GM12875 (cell line): ENCODE data around the gene PRKG2.

Experiments
- H3K4me3 ChIP-seq: one replicate; pipeline ENCODE4 v1.5.1; 2011; ENCODE audit warnings: low read depth, low read length, control low read depth
- CTCF ChIP-seq: IDR thresholded peaks from 2 replicates; pipeline ENCODE4 v1.5.1; 2011; ENCODE audit warnings: low read depth, mild to moderate bottlenecking, control low read depth, inconsistent platforms, low read length, moderate library complexity, borderline replicate concordance; ENCODE audit not compliant: insufficient read depth

PRKG2 gene

GRCh38 chr4:81214881-81215868, at the start of gene PRKG2:
TSS of gene PRKG2 (minus strand) at chr4:81215222. CDS start at chr4:81205047, 10,175 bp downstream.
- TF ChIP-seq CTCF, result no peak
- no peak within 1 kb of the TSS for H3K4me3 ChIP-seq

- no peak overlapping the region for H3K4me3 ChIP-seq
- TF ChIP-seq CTCF, result peak; percentile 26; the same call in 1 of the 2 replicates
Measured at GRCh38 chr4:81260443-81261101, 45.5 kb upstream of the PRKG2 start.

- TF ChIP-seq CTCF, result no peak
- H3K4me3 ChIP-seq, result no peak overlapping the region
Measured at GRCh38 chr4:81258841-81259550, 44.0 kb upstream of the PRKG2 start.

- H3K4me3 ChIP-seq, result no peak overlapping the region
- TF ChIP-seq CTCF, result no peak
Measured at GRCh38 chr4:81257816-81258215, 42.8 kb upstream of the PRKG2 start.

- no peak for TF ChIP-seq CTCF
- no peak overlapping the region for H3K4me3 ChIP-seq
Measured at GRCh38 chr4:81257021-81257420, 42.0 kb upstream of the PRKG2 start.

- no peak overlapping the region for H3K4me3 ChIP-seq
- no peak for TF ChIP-seq CTCF
Measured at GRCh38 chr4:81256059-81256970, 41.3 kb upstream of the PRKG2 start.
